ENCODE data around the gene FOXN3.

DNA sequence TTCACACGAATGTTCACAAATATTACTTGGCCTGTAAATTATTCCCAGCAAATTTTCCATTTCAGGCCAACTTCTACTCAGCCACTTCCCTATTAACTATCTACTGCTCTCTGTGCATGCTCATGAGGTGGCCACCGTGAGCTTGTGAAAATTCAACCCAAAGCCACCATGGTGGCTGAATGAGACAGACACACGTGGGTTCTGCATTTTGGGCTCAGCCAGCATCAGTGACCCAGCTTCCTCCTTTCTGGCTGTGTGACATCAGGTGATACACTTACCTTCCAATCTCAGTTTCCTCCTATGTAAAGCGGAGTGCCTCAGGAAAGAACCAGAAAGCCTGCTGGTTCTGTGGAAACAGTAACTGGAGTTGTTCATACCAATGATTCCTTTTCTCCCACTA lies 175.8 kb downstream of the FOXN3 start:
- TF ChIP-seq, protein P1, sequence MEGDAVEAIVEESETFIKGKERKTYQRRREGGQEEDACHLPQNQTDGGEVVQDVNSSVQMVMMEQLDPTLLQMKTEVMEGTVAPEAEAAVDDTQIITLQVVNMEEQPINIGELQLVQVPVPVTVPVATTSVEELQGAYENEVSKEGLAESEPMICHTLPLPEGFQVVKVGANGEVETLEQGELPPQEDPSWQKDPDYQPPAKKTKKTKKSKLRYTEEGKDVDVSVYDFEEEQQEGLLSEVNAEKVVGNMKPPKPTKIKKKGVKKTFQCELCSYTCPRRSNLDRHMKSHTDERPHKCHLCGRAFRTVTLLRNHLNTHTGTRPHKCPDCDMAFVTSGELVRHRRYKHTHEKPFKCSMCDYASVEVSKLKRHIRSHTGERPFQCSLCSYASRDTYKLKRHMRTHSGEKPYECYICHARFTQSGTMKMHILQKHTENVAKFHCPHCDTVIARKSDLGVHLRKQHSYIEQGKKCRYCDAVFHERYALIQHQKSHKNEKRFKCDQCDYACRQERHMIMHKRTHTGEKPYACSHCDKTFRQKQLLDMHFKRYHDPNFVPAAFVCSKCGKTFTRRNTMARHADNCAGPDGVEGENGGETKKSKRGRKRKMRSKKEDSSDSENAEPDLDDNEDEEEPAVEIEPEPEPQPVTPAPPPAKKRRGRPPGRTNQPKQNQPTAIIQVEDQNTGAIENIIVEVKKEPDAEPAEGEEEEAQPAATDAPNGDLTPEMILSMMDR (IDR thresholded peaks at IDR 0.05; ENCODE audit: extremely low read depth in 1 of 2, insufficient read depth in 1 of 2, low read depth in 1 of 2, low read length in 2 of 2): no peak
- no peak for TF ChIP-seq POLR2A (IDR thresholded peaks at IDR 0.05; ENCODE audit: low read depth, low read length)
